GM12878 (cell line): Measurements from ENCODE around the gene SLC25A41. TPM values are rescaled to one million over a fixed set of nuclear protein-coding genes. Genes with fewer than 3 reads are reported as not detected.

Source experiments
- ESRRA ChIP-seq: IDR thresholded peaks from 2 replicates; pipeline ENCODE4 v1.6.1; 2012; ENCODE audit warnings: mild to moderate bottlenecking, low read length, improper control_type of control experiment
- FOXM1 ChIP-seq: IDR thresholded peaks from 2 replicates; pipeline ENCODE4 v1.6.1; 2012; ENCODE audit warnings: low read depth, mild to moderate bottlenecking, inconsistent platforms, low read length, moderate library complexity
- RFX5 ChIP-seq: IDR thresholded peaks from 2 replicates; pipeline ENCODE4 v1.6.1; 2011; ENCODE audit warnings: low read depth, low read length, improper control_type of control experiment
- SREBF2 ChIP-seq: IDR thresholded peaks from 2 replicates; pipeline ENCODE4 v1.6.1; 2012; ENCODE audit warnings: mild to moderate bottlenecking, low read length
- STAT3 ChIP-seq: IDR thresholded peaks from 2 replicates; pipeline ENCODE4 v1.6.1; 2011; ENCODE audit warnings: low read depth, low read length, improper control_type of control experiment
- TCF12 ChIP-seq: IDR thresholded peaks from 2 replicates; pipeline ENCODE4 v1.6.1; 2011; ENCODE audit warnings: low read depth, mild to moderate bottlenecking, low read length
- YBX1 ChIP-seq: fragments of 450-650 bp; IDR thresholded peaks from 2 replicates; pipeline ENCODE4 v1.6.1; 2016; ENCODE audit warnings: antibody characterized with exemption
- ZNF622 ChIP-seq: fragments of 450-650 bp; IDR thresholded peaks from 2 replicates; pipeline ENCODE4 v1.6.1; 2017; ENCODE audit warnings: mild to moderate bottlenecking, inconsistent platforms
- polyA plus RNA-seq, 11 experiments: library from polyadenylated mRNA; depleted of rRNA in 4 of 11; unstranded in 6 of 11; stranded (reverse) in 5 of 11; fragments of >200 nt; fragmentation: Nextera tagmentation in 4 of 11; fragmentation: Illumina TruSeq in 1 of 11; extraction: Ambion mirVana in 4 of 11; extraction: Trizol in 1 of 11; gene quantifications; 1 replicate in 1 of 11; 2 replicates in 10 of 11; pipeline versions ENCODE4 v1.2.1 to v1.2.3, GENCODE V29; 2011 to 2016; ENCODE audit warnings: inconsistent platforms in 2 of 11, missing spikeins in 2 of 11, low read depth in 1 of 11
- total RNA-seq, 4 experiments: library from RNA; depleted of rRNA in 3 of 4; stranded (reverse); fragments of >200 nt in 3 of 4; fragmentation: Illumina TruSeq in 1 of 4; extraction: Trizol in 1 of 4; gene quantifications; 2 replicates each; pipeline versions ENCODE4 v1.2.1 to v1.2.3, GENCODE V29; 2013 to 2021
- TF ChIP-seq, protein P1 (sequence below): fragments of 450-650 bp; IDR thresholded peaks from 2 replicates; pipeline ENCODE4 v1.6.1; 2016; ENCODE audit warnings: mild to moderate bottlenecking, moderate library complexity, borderline replicate concordance
- TF ChIP-seq, protein P2 (sequence below): fragments of 450-650 bp; conservative IDR thresholded peaks from 2 replicates; pipeline ENCODE4 v1.6.1; 2017; ENCODE audit warnings: mild to moderate bottlenecking, moderate library complexity
- TF ChIP-seq, protein P3 (sequence below): fragments of 450-650 bp; IDR thresholded peaks from 2 replicates; pipeline ENCODE4 v1.6.1; 2018; ENCODE audit warnings: mild to moderate bottlenecking, low read depth, moderate library complexity; ENCODE audit not compliant: partially characterized antibody
- TF ChIP-seq, protein P4 (sequence below): IDR thresholded peaks from 2 replicates; pipeline ENCODE4 v1.6.1; 2012; ENCODE audit warnings: low read length, inconsistent platforms
- TF ChIP-seq, protein P5 (sequence below): fragments of 450-650 bp; IDR thresholded peaks from 2 replicates; pipeline ENCODE4 v1.6.1; 2017; ENCODE audit warnings: mild to moderate bottlenecking, low read depth, inconsistent platforms; ENCODE audit not compliant: poor library complexity, severe bottlenecking

Gene SLC25A41
- total and polyA plus RNA-seq, 10 of the 15 experiments (the other 5 are each of a cell fraction or from before 2014, with no cell fraction given), result 0.23 to 1.2 (median 0.43) TPM; not detected in 2

DNA sequence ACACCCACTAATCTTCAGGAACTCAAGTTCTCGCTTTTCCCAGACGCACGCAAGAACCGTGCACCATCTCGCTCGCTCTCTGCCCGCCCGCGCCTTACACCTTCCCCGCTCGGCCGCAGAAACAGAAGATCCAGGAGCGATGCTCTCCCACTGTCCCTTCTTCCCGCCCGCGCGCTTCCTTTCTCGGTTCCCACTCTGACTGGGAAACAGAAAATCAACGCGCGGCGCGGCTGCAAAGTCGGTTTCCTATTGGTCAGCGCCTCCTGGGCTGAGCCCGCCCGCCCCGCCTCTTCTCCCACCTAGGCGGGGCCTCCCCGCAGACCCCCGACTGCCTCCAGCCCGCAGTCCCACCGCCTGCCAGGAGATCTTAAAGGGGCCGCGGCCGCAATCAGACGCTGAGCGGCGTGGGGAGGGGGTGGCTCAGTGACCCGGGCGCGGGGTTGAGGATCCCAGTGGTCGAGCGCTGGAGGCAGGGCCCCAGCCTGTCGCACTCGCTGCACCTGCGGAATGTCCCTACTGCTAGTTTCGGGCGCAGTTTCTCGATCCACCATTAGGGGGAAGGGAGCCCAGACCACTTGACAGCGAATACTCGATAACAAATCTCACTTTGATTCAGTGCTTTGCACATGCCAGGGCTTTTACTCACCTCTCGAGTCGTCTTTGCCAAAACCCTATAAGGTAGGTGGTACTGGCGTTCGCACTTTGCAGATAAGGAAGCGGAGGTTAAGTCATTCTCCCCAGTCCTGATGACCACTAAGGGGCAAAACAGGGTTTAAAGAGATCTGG is 26.7 kb upstream of the SLC25A41 start (continued):
- TF ChIP-seq, protein P1, sequence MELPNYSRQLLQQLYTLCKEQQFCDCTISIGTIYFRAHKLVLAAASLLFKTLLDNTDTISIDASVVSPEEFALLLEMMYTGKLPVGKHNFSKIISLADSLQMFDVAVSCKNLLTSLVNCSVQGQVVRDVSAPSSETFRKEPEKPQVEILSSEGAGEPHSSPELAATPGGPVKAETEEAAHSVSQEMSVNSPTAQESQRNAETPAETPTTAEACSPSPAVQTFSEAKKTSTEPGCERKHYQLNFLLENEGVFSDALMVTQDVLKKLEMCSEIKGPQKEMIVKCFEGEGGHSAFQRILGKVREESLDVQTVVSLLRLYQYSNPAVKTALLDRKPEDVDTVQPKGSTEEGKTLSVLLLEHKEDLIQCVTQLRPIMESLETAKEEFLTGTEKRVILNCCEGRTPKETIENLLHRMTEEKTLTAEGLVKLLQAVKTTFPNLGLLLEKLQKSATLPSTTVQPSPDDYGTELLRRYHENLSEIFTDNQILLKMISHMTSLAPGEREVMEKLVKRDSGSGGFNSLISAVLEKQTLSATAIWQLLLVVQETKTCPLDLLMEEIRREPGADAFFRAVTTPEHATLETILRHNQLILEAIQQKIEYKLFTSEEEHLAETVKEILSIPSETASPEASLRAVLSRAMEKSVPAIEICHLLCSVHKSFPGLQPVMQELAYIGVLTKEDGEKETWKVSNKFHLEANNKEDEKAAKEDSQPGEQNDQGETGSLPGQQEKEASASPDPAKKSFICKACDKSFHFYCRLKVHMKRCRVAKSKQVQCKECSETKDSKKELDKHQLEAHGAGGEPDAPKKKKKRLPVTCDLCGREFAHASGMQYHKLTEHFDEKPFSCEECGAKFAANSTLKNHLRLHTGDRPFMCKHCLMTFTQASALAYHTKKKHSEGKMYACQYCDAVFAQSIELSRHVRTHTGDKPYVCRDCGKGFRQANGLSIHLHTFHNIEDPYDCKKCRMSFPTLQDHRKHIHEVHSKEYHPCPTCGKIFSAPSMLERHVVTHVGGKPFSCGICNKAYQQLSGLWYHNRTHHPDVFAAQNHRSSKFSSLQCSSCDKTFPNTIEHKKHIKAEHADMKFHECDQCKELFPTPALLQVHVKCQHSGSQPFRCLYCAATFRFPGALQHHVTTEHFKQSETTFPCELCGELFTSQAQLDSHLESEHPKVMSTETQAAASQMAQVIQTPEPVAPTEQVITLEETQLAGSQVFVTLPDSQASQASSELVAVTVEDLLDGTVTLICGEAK, result 0 out of 2 replicates have a peak, but pooled peaks have one; percentile 10
- TF ChIP-seq, protein P2, sequence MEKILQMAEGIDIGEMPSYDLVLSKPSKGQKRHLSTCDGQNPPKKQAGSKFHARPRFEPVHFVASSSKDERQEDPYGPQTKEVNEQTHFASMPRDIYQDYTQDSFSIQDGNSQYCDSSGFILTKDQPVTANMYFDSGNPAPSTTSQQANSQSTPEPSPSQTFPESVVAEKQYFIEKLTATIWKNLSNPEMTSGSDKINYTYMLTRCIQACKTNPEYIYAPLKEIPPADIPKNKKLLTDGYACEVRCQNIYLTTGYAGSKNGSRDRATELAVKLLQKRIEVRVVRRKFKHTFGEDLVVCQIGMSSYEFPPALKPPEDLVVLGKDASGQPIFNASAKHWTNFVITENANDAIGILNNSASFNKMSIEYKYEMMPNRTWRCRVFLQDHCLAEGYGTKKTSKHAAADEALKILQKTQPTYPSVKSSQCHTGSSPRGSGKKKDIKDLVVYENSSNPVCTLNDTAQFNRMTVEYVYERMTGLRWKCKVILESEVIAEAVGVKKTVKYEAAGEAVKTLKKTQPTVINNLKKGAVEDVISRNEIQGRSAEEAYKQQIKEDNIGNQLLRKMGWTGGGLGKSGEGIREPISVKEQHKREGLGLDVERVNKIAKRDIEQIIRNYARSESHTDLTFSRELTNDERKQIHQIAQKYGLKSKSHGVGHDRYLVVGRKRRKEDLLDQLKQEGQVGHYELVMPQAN, result peak; percentile 4; the same call in 1 of the 2 replicates
- TF ChIP-seq YBX1 (no peak), ZNF622 (no peak), RFX5 (0 out of 2 replicates have a peak, but pooled peaks have one; percentile 11), SREBF2 (no peak), TCF12 (peak; percentile 68; the same call in 1 of the 2 replicates), FOXM1 (no peak), STAT3 (no peak), ESRRA (0 out of 2 replicates have a peak, but pooled peaks have one; percentile 24)
- TF ChIP-seq, protein P3, sequence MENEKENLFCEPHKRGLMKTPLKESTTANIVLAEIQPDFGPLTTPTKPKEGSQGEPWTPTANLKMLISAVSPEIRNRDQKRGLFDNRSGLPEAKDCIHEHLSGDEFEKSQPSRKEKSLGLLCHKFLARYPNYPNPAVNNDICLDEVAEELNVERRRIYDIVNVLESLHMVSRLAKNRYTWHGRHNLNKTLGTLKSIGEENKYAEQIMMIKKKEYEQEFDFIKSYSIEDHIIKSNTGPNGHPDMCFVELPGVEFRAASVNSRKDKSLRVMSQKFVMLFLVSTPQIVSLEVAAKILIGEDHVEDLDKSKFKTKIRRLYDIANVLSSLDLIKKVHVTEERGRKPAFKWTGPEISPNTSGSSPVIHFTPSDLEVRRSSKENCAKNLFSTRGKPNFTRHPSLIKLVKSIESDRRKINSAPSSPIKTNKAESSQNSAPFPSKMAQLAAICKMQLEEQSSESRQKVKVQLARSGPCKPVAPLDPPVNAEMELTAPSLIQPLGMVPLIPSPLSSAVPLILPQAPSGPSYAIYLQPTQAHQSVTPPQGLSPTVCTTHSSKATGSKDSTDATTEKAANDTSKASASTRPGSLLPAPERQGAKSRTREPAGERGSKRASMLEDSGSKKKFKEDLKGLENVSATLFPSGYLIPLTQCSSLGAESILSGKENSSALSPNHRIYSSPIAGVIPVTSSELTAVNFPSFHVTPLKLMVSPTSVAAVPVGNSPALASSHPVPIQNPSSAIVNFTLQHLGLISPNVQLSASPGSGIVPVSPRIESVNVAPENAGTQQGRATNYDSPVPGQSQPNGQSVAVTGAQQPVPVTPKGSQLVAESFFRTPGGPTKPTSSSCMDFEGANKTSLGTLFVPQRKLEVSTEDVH, result no peak
- TF ChIP-seq, protein P4, sequence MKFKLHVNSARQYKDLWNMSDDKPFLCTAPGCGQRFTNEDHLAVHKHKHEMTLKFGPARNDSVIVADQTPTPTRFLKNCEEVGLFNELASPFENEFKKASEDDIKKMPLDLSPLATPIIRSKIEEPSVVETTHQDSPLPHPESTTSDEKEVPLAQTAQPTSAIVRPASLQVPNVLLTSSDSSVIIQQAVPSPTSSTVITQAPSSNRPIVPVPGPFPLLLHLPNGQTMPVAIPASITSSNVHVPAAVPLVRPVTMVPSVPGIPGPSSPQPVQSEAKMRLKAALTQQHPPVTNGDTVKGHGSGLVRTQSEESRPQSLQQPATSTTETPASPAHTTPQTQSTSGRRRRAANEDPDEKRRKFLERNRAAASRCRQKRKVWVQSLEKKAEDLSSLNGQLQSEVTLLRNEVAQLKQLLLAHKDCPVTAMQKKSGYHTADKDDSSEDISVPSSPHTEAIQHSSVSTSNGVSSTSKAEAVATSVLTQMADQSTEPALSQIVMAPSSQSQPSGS, result no peak
- TF ChIP-seq, protein P5, sequence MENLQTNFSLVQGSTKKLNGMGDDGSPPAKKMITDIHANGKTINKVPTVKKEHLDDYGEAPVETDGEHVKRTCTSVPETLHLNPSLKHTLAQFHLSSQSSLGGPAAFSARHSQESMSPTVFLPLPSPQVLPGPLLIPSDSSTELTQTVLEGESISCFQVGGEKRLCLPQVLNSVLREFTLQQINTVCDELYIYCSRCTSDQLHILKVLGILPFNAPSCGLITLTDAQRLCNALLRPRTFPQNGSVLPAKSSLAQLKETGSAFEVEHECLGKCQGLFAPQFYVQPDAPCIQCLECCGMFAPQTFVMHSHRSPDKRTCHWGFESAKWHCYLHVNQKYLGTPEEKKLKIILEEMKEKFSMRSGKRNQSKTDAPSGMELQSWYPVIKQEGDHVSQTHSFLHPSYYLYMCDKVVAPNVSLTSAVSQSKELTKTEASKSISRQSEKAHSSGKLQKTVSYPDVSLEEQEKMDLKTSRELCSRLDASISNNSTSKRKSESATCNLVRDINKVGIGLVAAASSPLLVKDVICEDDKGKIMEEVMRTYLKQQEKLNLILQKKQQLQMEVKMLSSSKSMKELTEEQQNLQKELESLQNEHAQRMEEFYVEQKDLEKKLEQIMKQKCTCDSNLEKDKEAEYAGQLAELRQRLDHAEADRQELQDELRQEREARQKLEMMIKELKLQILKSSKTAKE, result no peak
